Epithelial cell of proximal tubule (primary cell): ENCODE measurements around the gene NEFH. TPM values are rescaled to one million over a fixed set of nuclear protein-coding genes. Genes with fewer than 3 reads are reported as not detected.

Source experiments
- DNase-seq: peaks from one replicate; pipeline ENCODE4 v3.0.0-alpha.2; 2011; ENCODE audit warnings: low read depth
- H3K4me3 ChIP-seq: 2 replicates; pipeline ENCODE4 v1.5.1; 2011; ENCODE audit warnings: low read depth, mild to moderate bottlenecking, low read length
- CTCF ChIP-seq: conservative IDR thresholded peaks from 2 replicates; pipeline ENCODE4 v1.5.1; 2012; ENCODE audit warnings: low read depth, mild to moderate bottlenecking, low read length
- total RNA-seq: library from RNA; depleted of rRNA; stranded (reverse); fragments of >200 nt; gene quantifications from 2 replicates; pipeline ENCODE4 v1.2.3, GENCODE V29; 2015

The NEFH gene
- total RNA-seq, 1 donor from 2014 or later: 3.4 TPM

GRCh38 chr22:29493636-29494035 lies 13.6 kb downstream of the NEFH start:
- no peak overlapping the region for H3K4me3 ChIP-seq
- no peak for DNase-seq
- TF ChIP-seq CTCF: no peak

GRCh38 chr22:29499852-29500251 lies 19.8 kb downstream of the NEFH start:
- TF ChIP-seq CTCF: no peak
- H3K4me3 ChIP-seq: no peak overlapping the region
- no peak for DNase-seq

- DNase-seq: peak; percentile 12
- no peak for TF ChIP-seq CTCF
- H3K4me3 ChIP-seq: no peak overlapping the region
Measured at GRCh38 chr22:29503811-29504372, 23.9 kb downstream of the NEFH start.

- no peak for DNase-seq
- H3K4me3 ChIP-seq: no peak overlapping the region
- no peak for TF ChIP-seq CTCF
Measured at GRCh38 chr22:29509298-29509697, 29.3 kb downstream of the NEFH start.

- no peak overlapping the region for H3K4me3 ChIP-seq
- TF ChIP-seq CTCF: no peak
- no peak for DNase-seq
Measured at GRCh38 chr22:29509815-29510214, 29.8 kb downstream of the NEFH start.

GRCh38 chr22:29510542-29510941 lies 30.5 kb downstream of the NEFH start:
- no peak overlapping the region for H3K4me3 ChIP-seq
- no peak for DNase-seq
- no peak for TF ChIP-seq CTCF

GRCh38 chr22:29511126-29511862 lies 31.3 kb downstream of the NEFH start:
- no peak for DNase-seq
- TF ChIP-seq CTCF: no peak
- no peak overlapping the region for H3K4me3 ChIP-seq
